ENCODE data around the gene ACTN4.

DNA sequence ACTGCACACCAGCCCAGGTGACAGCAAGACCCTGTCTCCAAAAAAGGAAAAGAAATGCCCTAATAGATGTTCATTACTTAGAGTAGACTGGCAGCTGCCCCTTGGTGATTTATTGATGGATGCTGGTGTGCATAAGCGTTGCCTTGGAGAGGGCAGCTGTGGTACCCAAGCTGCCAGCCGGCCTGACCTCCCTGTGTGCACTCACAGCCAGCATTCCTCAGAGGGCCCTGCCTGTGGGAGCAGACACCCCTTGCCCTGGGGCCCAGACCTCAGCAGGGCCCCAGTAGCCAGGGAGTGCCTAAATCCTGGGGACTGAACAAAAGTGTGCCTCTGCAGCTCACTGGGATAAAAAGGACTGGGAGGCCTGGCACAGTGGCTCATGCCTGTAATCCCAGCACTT, 7.8 kb upstream of the ACTN4 start:
- TF ChIP-seq, protein P1, sequence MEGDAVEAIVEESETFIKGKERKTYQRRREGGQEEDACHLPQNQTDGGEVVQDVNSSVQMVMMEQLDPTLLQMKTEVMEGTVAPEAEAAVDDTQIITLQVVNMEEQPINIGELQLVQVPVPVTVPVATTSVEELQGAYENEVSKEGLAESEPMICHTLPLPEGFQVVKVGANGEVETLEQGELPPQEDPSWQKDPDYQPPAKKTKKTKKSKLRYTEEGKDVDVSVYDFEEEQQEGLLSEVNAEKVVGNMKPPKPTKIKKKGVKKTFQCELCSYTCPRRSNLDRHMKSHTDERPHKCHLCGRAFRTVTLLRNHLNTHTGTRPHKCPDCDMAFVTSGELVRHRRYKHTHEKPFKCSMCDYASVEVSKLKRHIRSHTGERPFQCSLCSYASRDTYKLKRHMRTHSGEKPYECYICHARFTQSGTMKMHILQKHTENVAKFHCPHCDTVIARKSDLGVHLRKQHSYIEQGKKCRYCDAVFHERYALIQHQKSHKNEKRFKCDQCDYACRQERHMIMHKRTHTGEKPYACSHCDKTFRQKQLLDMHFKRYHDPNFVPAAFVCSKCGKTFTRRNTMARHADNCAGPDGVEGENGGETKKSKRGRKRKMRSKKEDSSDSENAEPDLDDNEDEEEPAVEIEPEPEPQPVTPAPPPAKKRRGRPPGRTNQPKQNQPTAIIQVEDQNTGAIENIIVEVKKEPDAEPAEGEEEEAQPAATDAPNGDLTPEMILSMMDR (conservative IDR thresholded peaks at IDR 0.05; ENCODE audit: low read length) = no peak
- TF ChIP-seq EZH2phosphoT487 (IDR thresholded peaks at IDR 0.05; ENCODE audit: borderline replicate concordance) = no peak
